HCT116 (cell line): ENCODE data around the gene ATP12A. TPM values are rescaled to one million over a fixed set of nuclear protein-coding genes. Genes with fewer than 3 reads are reported as not detected.

Experiments
- ATAC-seq: fragments of 200-7000 bp; cut with Tn5 transposase; 2 replicates; pipeline ENCODE4 v1.9.1; 2020; ENCODE audit warnings: mild to moderate bottlenecking, moderate library complexity
- BruUV-seq: library from RNA; stranded (reverse); fragments of 400-500 nt; replicated peaks from 2 replicates; lab custom pipeline; 2021; lab: Mats Ljungman, UMichigan
- CTCF ChIA-PET: fragments of 300-600 bp; sonication (Branson Sonifier 250); formaldehyde crosslinking; loops from one replicate; lab custom pipeline; 2021; ENCODE audit warnings: antibody characterized with exemption; lab: Charles Lee
- POLR2A ChIA-PET: fragments of 300-600, 350-600 bp; sonication (Branson Sonifier 250); formaldehyde crosslinking; loops from one replicate; lab custom pipeline; 2021; ENCODE audit warnings: antibody characterized with exemption; lab: Charles Lee
- RAD21 ChIA-PET, 2 experiments: fragments of 300-600 bp; sonication (Branson Sonifier 250); formaldehyde crosslinking; loops; one replicate each; lab custom pipeline; 2023; ENCODE audit warnings: low total read pairs in 2 of 2; ENCODE audit not compliant: uncharacterized antibody in 2 of 2, unreplicated experiment in 2 of 2, low non-redundant PET in 1 of 2; lab: Charles Lee
- DNase-seq: peaks from one replicate; pipeline ENCODE4 v3.0.0-alpha.2; 2010; ENCODE audit warnings: low read depth, low spot score
- H2AFZ ChIP-seq: fragments of 200-600 bp; shearing (Covaris generic), sonication (generic); 2 replicates; pipeline ENCODE4 v1.6.1; 2017; ENCODE audit warnings: low read depth, mixed run types, mixed read lengths, antibody characterized with exemption, low read length; ENCODE audit not compliant: poor library complexity, severe bottlenecking
- H3K27ac ChIP-seq: 2 replicates; pipeline ENCODE4 v1.5.1; 2012; ENCODE audit warnings: low read depth, low read length
- H3K27me3 ChIP-seq: fragments of 200-600 bp; sonication (generic); 2 replicates; pipeline ENCODE4 v1.6.1; 2016; ENCODE audit warnings: mixed run types, low read length, mixed read lengths; ENCODE audit not compliant: insufficient read depth
- H3K36me3 ChIP-seq, 2 experiments: fragments of 200-500 bp in 1 of 2; fragments of 200-600 bp in 1 of 2; sonication (Bioruptor generic) in 1 of 2; sonication (generic) in 1 of 2; 2 replicates each; pipeline versions ENCODE4 v1.5.1 to v1.6.1; 2014 to 2016; ENCODE audit warnings: low read length in 2 of 2, inconsistent platforms in 1 of 2, mixed read lengths in 1 of 2, mixed run types in 1 of 2; ENCODE audit not compliant: insufficient read depth in 2 of 2, control insufficient read depth in 1 of 2
- H3K4me1 ChIP-seq, 2 experiments: fragments of 200-600 bp in 1 of 2; sonication (generic) in 1 of 2; 2 replicates each; pipeline versions ENCODE4 v1.5.1 to v1.6.1; 2012 to 2017; ENCODE audit warnings: low read length in 2 of 2, inconsistent platforms in 1 of 2, mild to moderate bottlenecking in 1 of 2, mixed read lengths in 1 of 2, mixed run types in 1 of 2, moderate library complexity in 1 of 2; ENCODE audit not compliant: insufficient read depth in 2 of 2, control insufficient read depth in 1 of 2
- H3K4me2 ChIP-seq: fragments of 200-600 bp; sonication (generic); 2 replicates; pipeline ENCODE4 v1.6.1; 2017; ENCODE audit warnings: mixed run types, low read length, mixed read lengths
- H3K4me3 ChIP-seq, 2 experiments: fragments of 200-600 bp in 1 of 2; sonication (generic) in 1 of 2; replicated peaks in 1 of 2; 2 replicates each; pipeline ENCODE4 v1.5.1; 2011 to 2016; ENCODE audit warnings: low read length in 2 of 2, control low read depth in 1 of 2, low read depth in 1 of 2, mild to moderate bottlenecking in 1 of 2, mixed read lengths in 1 of 2, mixed run types in 1 of 2
- H3K79me2 ChIP-seq: fragments of 200-600 bp; sonication (generic); 2 replicates; pipeline ENCODE4 v1.6.1; 2017; ENCODE audit warnings: mild to moderate bottlenecking, mixed run types, low read length, moderate library complexity, mixed read lengths; ENCODE audit not compliant: insufficient read depth
- H3K9ac ChIP-seq: fragments of 200-600 bp; sonication (generic); 2 replicates; pipeline ENCODE4 v1.6.1; 2016; ENCODE audit warnings: low read length, mixed read lengths
- H3K9me2 ChIP-seq: fragments of 200-600 bp; sonication (generic), shearing (Covaris generic); 2 replicates; pipeline ENCODE4 v1.6.1; 2017; ENCODE audit warnings: mixed run types, mild to moderate bottlenecking, moderate library complexity; ENCODE audit not compliant: insufficient read depth
- H3K9me3 ChIP-seq, 2 experiments: fragments of 200-500 bp in 1 of 2; fragments of 200-600 bp in 1 of 2; sonication (Bioruptor generic) in 1 of 2; sonication (generic) in 1 of 2; 2 replicates each; pipeline ENCODE4 v1.6.1; 2014 to 2017; ENCODE audit warnings: low read length in 2 of 2, mixed read lengths in 2 of 2, inconsistent platforms in 1 of 2, low read depth in 1 of 2, mild to moderate bottlenecking in 1 of 2, mixed run types in 1 of 2, moderate library complexity in 1 of 2; ENCODE audit not compliant: control insufficient read depth in 1 of 2, insufficient read depth in 1 of 2
- H4K20me1 ChIP-seq: fragments of 200-600 bp; sonication (generic), shearing (Covaris generic); 2 replicates; pipeline ENCODE4 v1.6.1; 2017; ENCODE audit warnings: mixed run types, mild to moderate bottlenecking, moderate library complexity; ENCODE audit not compliant: insufficient read depth
- CBX3 ChIP-seq: IDR thresholded peaks from 2 replicates; pipeline ENCODE4 v1.6.1; 2012; ENCODE audit warnings: low read depth
- JUND ChIP-seq: IDR thresholded peaks from 2 replicates; pipeline ENCODE4 v1.6.1; 2012
- RAD21 ChIP-seq: IDR thresholded peaks from 2 replicates; pipeline ENCODE4 v1.6.1; 2012; ENCODE audit warnings: low read depth, mild to moderate bottlenecking
- TCF7L2 ChIP-seq: IDR thresholded peaks from 2 replicates; pipeline ENCODE4 v1.7.0; 2011; ENCODE audit warnings: borderline replicate concordance, inconsistent platforms; ENCODE audit not compliant: insufficient read depth, insufficient read length; ENCODE audit errors: extremely low read depth
- YY1 ChIP-seq: IDR thresholded peaks from 2 replicates; pipeline ENCODE4 v1.6.1; 2011; ENCODE audit warnings: low read length, low read depth, moderate library complexity, mild to moderate bottlenecking; ENCODE audit not compliant: insufficient replicate concordance; ENCODE audit errors: extremely low read depth
- intact Hi-C: fragments of 100-400 bp; cut with micrococcal nuclease; formaldehyde crosslinking; loops from 2 replicates; pipeline ENCODE4 v1.10.0; 2022
- total RNA-seq: library from RNA; stranded (reverse); gene quantifications from one replicate; pipeline ENCODE4 v1.2.1, GENCODE V29; 2021; ENCODE audit not compliant: unreplicated experiment
- TF ChIP-seq, protein P1 (sequence below), 3 experiments: fragments of 200-600 bp in 1 of 3; sonication (generic) in 1 of 3; IDR thresholded peaks in 2 of 3; conservative IDR thresholded peaks in 1 of 3; 2 replicates each; pipeline ENCODE4 v1.5.1; 2012 to 2017; ENCODE audit warnings: low read depth in 2 of 3, low read length in 2 of 3, antibody characterized with exemption in 1 of 3, borderline replicate concordance in 1 of 3, control low read depth in 1 of 3, mild to moderate bottlenecking in 1 of 3, mixed read lengths in 1 of 3, mixed run types in 1 of 3, moderate library complexity in 1 of 3; ENCODE audit not compliant: insufficient read depth in 1 of 3

The ATP12A gene
- total RNA-seq, 1 experiment from 2014 or later, result 0.30 TPM

DNA sequence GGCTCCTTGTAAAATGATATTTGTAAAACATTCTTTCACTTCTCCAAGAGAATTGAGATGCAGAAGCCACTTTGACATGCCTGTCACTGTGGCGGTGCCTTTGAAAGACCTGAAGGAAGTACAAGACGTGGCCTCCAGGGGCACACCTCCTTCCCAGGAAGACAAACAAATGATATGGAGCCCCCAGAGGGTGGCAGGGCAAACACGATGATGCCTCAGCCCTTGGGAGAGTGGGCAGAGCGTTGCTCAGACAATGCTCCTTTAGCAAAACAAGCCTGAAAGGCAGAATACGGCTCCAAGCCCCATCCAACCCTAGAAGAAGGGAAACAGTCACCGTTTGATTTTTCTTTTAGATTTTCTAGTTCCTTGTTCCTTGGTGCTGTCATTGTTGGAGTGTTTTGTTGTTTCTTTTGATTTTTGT lies 9.2 kb upstream of the ATP12A start:
- Histone ChIP-seq H3K4me1 (peaks cover 0 to 24% of the 10 kb centered on the region in 2 experiments; a peak in 2 of 4 replicates), H3K9me3 (no peaks in the 10 kb centered on the region), H3K79me2 (no peaks in the 10 kb centered on the region), H3K27ac (0 out of 2 replicates have a peak overlapping the region, but pooled peaks have one; percentile 17), H3K9me2 (no peaks in the 10 kb centered on the region), H3K4me2 (peak overlapping the region; percentile 77), H3K9ac (no peak overlapping the region), H3K27me3 (no peaks in the 10 kb centered on the region), H4K20me1 (no peaks in the 10 kb centered on the region), H2AFZ (peak overlapping the region; percentile 98), H3K4me3 (peak overlapping the region; percentile 23 to 40), H3K36me3 (no peaks in the 10 kb centered on the region)
- CTCF ChIA-PET, result interaction anchor here (1.1 kb wide), 1 partner anchor 43 kb away, joined by 3 read pairs; no protein-coding TSS in a partner anchor
- POLR2A ChIA-PET, result no interaction called here
- DNase-seq (peak; percentile 75), ATAC-seq (peak; percentile 92)
- no TSS peak for BruUV-seq
- RAD21 ChIA-PET, result no interaction called here
- no peak for TF ChIP-seq YY1
- peak; percentile 95 for TF ChIP-seq TCF7L2
- TF ChIP-seq RAD21, result no peak
- TF ChIP-seq, protein P1, sequence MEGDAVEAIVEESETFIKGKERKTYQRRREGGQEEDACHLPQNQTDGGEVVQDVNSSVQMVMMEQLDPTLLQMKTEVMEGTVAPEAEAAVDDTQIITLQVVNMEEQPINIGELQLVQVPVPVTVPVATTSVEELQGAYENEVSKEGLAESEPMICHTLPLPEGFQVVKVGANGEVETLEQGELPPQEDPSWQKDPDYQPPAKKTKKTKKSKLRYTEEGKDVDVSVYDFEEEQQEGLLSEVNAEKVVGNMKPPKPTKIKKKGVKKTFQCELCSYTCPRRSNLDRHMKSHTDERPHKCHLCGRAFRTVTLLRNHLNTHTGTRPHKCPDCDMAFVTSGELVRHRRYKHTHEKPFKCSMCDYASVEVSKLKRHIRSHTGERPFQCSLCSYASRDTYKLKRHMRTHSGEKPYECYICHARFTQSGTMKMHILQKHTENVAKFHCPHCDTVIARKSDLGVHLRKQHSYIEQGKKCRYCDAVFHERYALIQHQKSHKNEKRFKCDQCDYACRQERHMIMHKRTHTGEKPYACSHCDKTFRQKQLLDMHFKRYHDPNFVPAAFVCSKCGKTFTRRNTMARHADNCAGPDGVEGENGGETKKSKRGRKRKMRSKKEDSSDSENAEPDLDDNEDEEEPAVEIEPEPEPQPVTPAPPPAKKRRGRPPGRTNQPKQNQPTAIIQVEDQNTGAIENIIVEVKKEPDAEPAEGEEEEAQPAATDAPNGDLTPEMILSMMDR (IDR thresholded peaks at IDR 0.05 in 2 of 3, conservative IDR thresholded peaks at IDR 0.05 in 1 of 3; ENCODE audit: borderline replicate concordance in 1 of 3, insufficient read depth in 1 of 3, low read depth in 2 of 3, low read length in 2 of 3), result peak in 2 of 3 experiments; percentile 61 to 73; a peak in 5 of 6 replicates
- no peak for TF ChIP-seq JUND
- no peak for TF ChIP-seq CBX3
- intact Hi-C loops, result loop anchor here (1.0 to 2.0 kb wide), 3 partner anchors 44 to 358 kb away; no protein-coding TSS in a partner anchor
